Ovary (tissue), 9 donors: ENCODE data around the gene PDE7B. TPM values are rescaled to one million over a fixed set of nuclear protein-coding genes. Genes with fewer than 3 reads are reported as not detected.

Experiments
- DNase-seq, 5 donors: peaks; one replicate each; pipeline ENCODE4 v3.0.0-alpha.2; 2019 to 2020
- H3K27ac ChIP-seq, 2 donors: fragments of 200-600 bp; one replicate each; pipeline versions ENCODE4 v1.5.1 to v1.8.0; 2019 to 2022
- H3K27me3 ChIP-seq: fragments of 200-600 bp; one replicate; pipeline ENCODE4 v1.8.0; 2022
- H3K36me3 ChIP-seq: fragments of 200-600 bp; sonication (generic); one replicate; pipeline ENCODE4 v1.5.1; 2019
- H3K4me1 ChIP-seq: one replicate; pipeline ENCODE4 v1.8.1; 2013; ENCODE audit warnings: mild to moderate bottlenecking, moderate library complexity; ENCODE audit not compliant: insufficient read depth
- H3K4me3 ChIP-seq: fragments of 200-600 bp; sonication (generic); one replicate; pipeline ENCODE4 v1.5.1; 2017
- H3K9me3 ChIP-seq, 2 donors: fragments of 200-600 bp in 1 of 2; sonication (generic) in 1 of 2; one replicate each; pipeline versions ENCODE4 v1.5.1 to v1.8.1; 2013 to 2019; ENCODE audit warnings: mild to moderate bottlenecking in 1 of 2, moderate library complexity in 1 of 2
- CTCF ChIP-seq, 3 donors: fragments of 450-650 bp in 2 of 3; fragments of 200-600 bp in 1 of 3; IDR thresholded peaks; one replicate each; pipeline versions ENCODE4 v1.5.1 to v1.8.0; 2016 to 2022; ENCODE audit warnings: antibody characterized with exemption in 3 of 3, mild to moderate bottlenecking in 1 of 3
- EP300 ChIP-seq: sonication (generic); formaldehyde crosslinking; IDR thresholded peaks from one replicate; pipeline ENCODE4 v1.6.1; 2017; ENCODE audit warnings: antibody characterized with exemption
- POLR2A ChIP-seq: fragments of 450-650 bp; IDR thresholded peaks from one replicate; pipeline ENCODE4 v1.6.1; 2017; ENCODE audit warnings: antibody characterized with exemption, mild to moderate bottlenecking, moderate library complexity
- WGBS, 3 donors: extraction: QIAGEN DNeasy Blood & Tissue Kit in 1 of 3; methylation state at CpG; one replicate each; pipeline versions ENCODE4 v1.1.5 to v1.1.7; 2013 to 2017; 5-methylcytosine and 5-hydroxymethylcytosine counted together
- intact Hi-C, 4 donors: fragments of 100-400 bp; cut with DNase I; formaldehyde crosslinking; loops; one replicate each; pipeline versions ENCODE4 v1.11.0 to v1.15.1; 2022 to 2023
- polyA plus RNA-seq, 2 donors: library from polyadenylated mRNA; stranded (reverse); fragments of 200-250 nt in 1 of 2; fragments of 350-450 nt in 1 of 2; fragmentation: Illumina TruSeq in 1 of 2; extraction: RNeasy Lipid Tissue Mini Kit (QIAGEN cat#74804) in 1 of 2; gene quantifications; one replicate each; pipeline ENCODE4 v1.2.3, GENCODE V29; 2013 to 2014
- total RNA-seq, 7 donors: library from RNA; depleted of rRNA in 2 of 7; stranded (reverse); fragments of >200 nt in 2 of 7; fragmentation: NEBNext Ultra II Directional in 3 of 7; extraction: Animal tissue kit (Norgen Biotek cat#: 25700) in 3 of 7; gene quantifications; one replicate each; pipeline versions ENCODE4 v1.1.0 to v1.2.4, GENCODE V29; 2016 to 2023
- donor health status: DM: no; HTN: no; CAD: no; lungs with moderate emphysema.
- donor health status: DM: no; HTN: no; CAD: no.
- donor health status: Bipolar disorder and iron deficiency.
- donor health status: DM: yes; HTN: yes; CAD: no.
- donor health status: DM: no; HTN: no; CAD: no.
- donor health status: DM: yes; HTN: yes; CAD: no.

Gene PDE7B
- total and polyA plus RNA-seq, 9 donors: 11.6 to 62.7 (median 21.6) TPM

GRCh38 chr6:136039185-136039584 lies 187.7 kb downstream of the PDE7B start:
- intact Hi-C loops: loop anchor here in 1 of 4 donors (10.0 kb wide), 1 partner anchor 126 kb away; no protein-coding TSS in a partner anchor
- Histone ChIP-seq H3K4me3 (peak overlapping the region; percentile 36), H3K36me3 (no peaks in the 10 kb centered on the region), H3K27ac (peak overlapping the region in 1 of 2 donors; percentile 81), H3K4me1 (peaks cover 12% of the 10 kb centered on the region), H3K27me3 (no peaks in the 10 kb centered on the region), H3K9me3 (no peaks in the 10 kb centered on the region)
- TF ChIP-seq EP300: no peak
- no peak for TF ChIP-seq CTCF (IDR thresholded peaks at IDR 0.05)
- no peak for TF ChIP-seq POLR2A
- DNase-seq: peak in 1 of 5 donors; percentile 30
- 23 to 50% (median 29%) methylated on average over 4 of the region's 4 CpGs for WGBS, 3 donors

GRCh38 chr6:136050475-136050874 lies 199.0 kb downstream of the PDE7B start:
- no peak for TF ChIP-seq CTCF (IDR thresholded peaks at IDR 0.05)
- TF ChIP-seq POLR2A: no peak
- TF ChIP-seq EP300: no peak
- H3K9me3 ChIP-seq: no peaks in the 10 kb centered on the region
- no peak overlapping the region for H3K4me3 ChIP-seq
- H3K27me3 ChIP-seq: no peaks in the 10 kb centered on the region
- DNase-seq: no peak
- H3K36me3 ChIP-seq: no peaks in the 10 kb centered on the region
- intact Hi-C loops: no loop called here
- H3K27ac ChIP-seq: peak overlapping the region in 1 of 2 donors; percentile 70
- WGBS, 3 donors: 6 to 21% (median 12%) methylated on average over 1 of the region's 1 CpG
- peaks cover 13% of the 10 kb centered on the region for H3K4me1 ChIP-seq

GRCh38 chr6:136051140-136051775 lies 199.8 kb downstream of the PDE7B start:
- intact Hi-C loops: no loop called here
- TF ChIP-seq EP300 (no peak), CTCF (IDR thresholded peaks at IDR 0.05) (no peak)
- Histone ChIP-seq H3K27me3 (no peaks in the 10 kb centered on the region), H3K27ac (peak overlapping the region in 1 of 2 donors; percentile 70), H3K4me3 (no peak overlapping the region), H3K4me1 (peaks cover 15% of the 10 kb centered on the region), H3K36me3 (no peaks in the 10 kb centered on the region), H3K9me3 (no peaks in the 10 kb centered on the region)
- DNase-seq: no peak
- 17 to 29% (median 20%) methylated on average over 12 of the region's 12 CpGs for WGBS, 3 donors

- TF ChIP-seq POLR2A (no peak), CTCF (IDR thresholded peaks at IDR 0.05) (no peak), EP300 (no peak)
- H3K4me1 ChIP-seq: peaks cover 14% of the 10 kb centered on the region
- WGBS, 3 donors: 77 to 89% (median 86%) methylated on average over 2 of the region's 2 CpGs
- no peak overlapping the region for H3K4me3 ChIP-seq
- H3K36me3 ChIP-seq: no peaks in the 10 kb centered on the region
- no peak overlapping the region for H3K27ac ChIP-seq
- DNase-seq: no peak
- no peaks in the 10 kb centered on the region for H3K27me3 ChIP-seq
- no peaks in the 10 kb centered on the region for H3K9me3 ChIP-seq
- intact Hi-C loops: no loop called here
Measured at GRCh38 chr6:136052031-136052430, 200.5 kb downstream of the PDE7B start.
